HepG2 (cell line): ENCODE data around the gene KRTAP12-2.

ENCODE experiments used
- CC2D1A ChIP-seq: sonication (generic); formaldehyde crosslinking; IDR thresholded peaks from 2 replicates; pipeline ENCODE4 v1.8.1; 2023; ENCODE audit warnings: mild to moderate bottlenecking, missing genetic modification reagents
- CREBL2 ChIP-seq: sonication (generic); formaldehyde crosslinking; IDR thresholded peaks from 2 replicates; pipeline ENCODE4 v1.8.1; 2023; ENCODE audit warnings: missing genetic modification reagents, mild to moderate bottlenecking, borderline replicate concordance
- CTCF ChIP-seq: sonication (generic); formaldehyde crosslinking; IDR thresholded peaks from 2 replicates; pipeline ENCODE4 v1.5.0; 2020; ENCODE audit warnings: mild to moderate bottlenecking, missing genetic modification reagents, moderate library complexity
- EP300 ChIP-seq, 3 experiments: sonication (generic) in 1 of 3; formaldehyde crosslinking in 1 of 3; IDR thresholded peaks; 2 replicates each; pipeline versions ENCODE4 v1.5.1 to v1.6.1; 2011 to 2020; ENCODE audit warnings: low read depth in 2 of 3, low read length in 2 of 3, borderline replicate concordance in 1 of 3, improper control_type of control experiment in 1 of 3, mild to moderate bottlenecking in 1 of 3, missing genetic modification reagents in 1 of 3, moderate library complexity in 1 of 3
- POGK ChIP-seq: sonication (generic); formaldehyde crosslinking; conservative IDR thresholded peaks from 2 replicates; pipeline ENCODE4 v1.8.0; 2022; ENCODE audit warnings: mild to moderate bottlenecking, moderate library complexity, missing genetic modification reagents
- POLR2G ChIP-seq: fragments of 200-400 bp; formaldehyde crosslinking; IDR thresholded peaks from 2 replicates; pipeline ENCODE4 v1.6.1; 2018; ENCODE audit warnings: mild to moderate bottlenecking, low read depth, low read length, moderate library complexity
- SMAD1 ChIP-seq: sonication (generic); formaldehyde crosslinking; IDR thresholded peaks from 2 replicates; pipeline ENCODE4 v1.4.0; 2020; ENCODE audit warnings: missing genetic modification reagents, low read depth, mild to moderate bottlenecking, borderline replicate concordance
- TOPORS ChIP-seq: sonication (generic); formaldehyde crosslinking; IDR thresholded peaks from 2 replicates; pipeline ENCODE4 v1.8.0; 2023; ENCODE audit warnings: mild to moderate bottlenecking, missing genetic modification reagents
- ZNF274 ChIP-seq: sonication (generic); formaldehyde crosslinking; IDR thresholded peaks from 2 replicates; pipeline ENCODE4 v1.5.1; 2020; ENCODE audit warnings: mild to moderate bottlenecking, missing genetic modification reagents
- ZNF282 ChIP-seq: fragments of 450-650 bp; IDR thresholded peaks from 2 replicates; pipeline ENCODE4 v1.6.1; 2018; ENCODE audit not compliant: partially characterized antibody
- ZNF891 ChIP-seq: sonication (generic); formaldehyde crosslinking; IDR thresholded peaks from 2 replicates; pipeline ENCODE4 v1.5.0; 2020; ENCODE audit warnings: mild to moderate bottlenecking, missing genetic modification reagents
- TF ChIP-seq, protein P1 (sequence below): IDR thresholded peaks from 2 replicates; pipeline ENCODE4 v1.6.1; 2016; ENCODE audit warnings: low read depth, missing genetic modification reagents, missing compliant biosample characterization
- TF ChIP-seq, protein P2 (sequence below): sonication (generic); formaldehyde crosslinking; conservative IDR thresholded peaks from 2 replicates; pipeline ENCODE4 v1.8.0; 2022; ENCODE audit warnings: missing genetic modification reagents
- TF ChIP-seq, protein P3 (sequence below): sonication (generic); formaldehyde crosslinking; IDR thresholded peaks from 2 replicates; pipeline ENCODE4 v1.4.0; 2020; ENCODE audit warnings: low read depth, missing genetic modification reagents

- TF ChIP-seq CC2D1A: no peak
- TF ChIP-seq, protein P1, sequence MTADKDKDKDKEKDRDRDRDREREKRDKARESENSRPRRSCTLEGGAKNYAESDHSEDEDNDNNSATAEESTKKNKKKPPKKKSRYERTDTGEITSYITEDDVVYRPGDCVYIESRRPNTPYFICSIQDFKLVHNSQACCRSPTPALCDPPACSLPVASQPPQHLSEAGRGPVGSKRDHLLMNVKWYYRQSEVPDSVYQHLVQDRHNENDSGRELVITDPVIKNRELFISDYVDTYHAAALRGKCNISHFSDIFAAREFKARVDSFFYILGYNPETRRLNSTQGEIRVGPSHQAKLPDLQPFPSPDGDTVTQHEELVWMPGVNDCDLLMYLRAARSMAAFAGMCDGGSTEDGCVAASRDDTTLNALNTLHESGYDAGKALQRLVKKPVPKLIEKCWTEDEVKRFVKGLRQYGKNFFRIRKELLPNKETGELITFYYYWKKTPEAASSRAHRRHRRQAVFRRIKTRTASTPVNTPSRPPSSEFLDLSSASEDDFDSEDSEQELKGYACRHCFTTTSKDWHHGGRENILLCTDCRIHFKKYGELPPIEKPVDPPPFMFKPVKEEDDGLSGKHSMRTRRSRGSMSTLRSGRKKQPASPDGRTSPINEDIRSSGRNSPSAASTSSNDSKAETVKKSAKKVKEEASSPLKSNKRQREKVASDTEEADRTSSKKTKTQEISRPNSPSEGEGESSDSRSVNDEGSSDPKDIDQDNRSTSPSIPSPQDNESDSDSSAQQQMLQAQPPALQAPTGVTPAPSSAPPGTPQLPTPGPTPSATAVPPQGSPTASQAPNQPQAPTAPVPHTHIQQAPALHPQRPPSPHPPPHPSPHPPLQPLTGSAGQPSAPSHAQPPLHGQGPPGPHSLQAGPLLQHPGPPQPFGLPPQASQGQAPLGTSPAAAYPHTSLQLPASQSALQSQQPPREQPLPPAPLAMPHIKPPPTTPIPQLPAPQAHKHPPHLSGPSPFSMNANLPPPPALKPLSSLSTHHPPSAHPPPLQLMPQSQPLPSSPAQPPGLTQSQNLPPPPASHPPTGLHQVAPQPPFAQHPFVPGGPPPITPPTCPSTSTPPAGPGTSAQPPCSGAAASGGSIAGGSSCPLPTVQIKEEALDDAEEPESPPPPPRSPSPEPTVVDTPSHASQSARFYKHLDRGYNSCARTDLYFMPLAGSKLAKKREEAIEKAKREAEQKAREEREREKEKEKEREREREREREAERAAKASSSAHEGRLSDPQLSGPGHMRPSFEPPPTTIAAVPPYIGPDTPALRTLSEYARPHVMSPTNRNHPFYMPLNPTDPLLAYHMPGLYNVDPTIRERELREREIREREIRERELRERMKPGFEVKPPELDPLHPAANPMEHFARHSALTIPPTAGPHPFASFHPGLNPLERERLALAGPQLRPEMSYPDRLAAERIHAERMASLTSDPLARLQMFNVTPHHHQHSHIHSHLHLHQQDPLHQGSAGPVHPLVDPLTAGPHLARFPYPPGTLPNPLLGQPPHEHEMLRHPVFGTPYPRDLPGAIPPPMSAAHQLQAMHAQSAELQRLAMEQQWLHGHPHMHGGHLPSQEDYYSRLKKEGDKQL (CRISPR knock-in tag): no peak
- TF ChIP-seq, protein P2, sequence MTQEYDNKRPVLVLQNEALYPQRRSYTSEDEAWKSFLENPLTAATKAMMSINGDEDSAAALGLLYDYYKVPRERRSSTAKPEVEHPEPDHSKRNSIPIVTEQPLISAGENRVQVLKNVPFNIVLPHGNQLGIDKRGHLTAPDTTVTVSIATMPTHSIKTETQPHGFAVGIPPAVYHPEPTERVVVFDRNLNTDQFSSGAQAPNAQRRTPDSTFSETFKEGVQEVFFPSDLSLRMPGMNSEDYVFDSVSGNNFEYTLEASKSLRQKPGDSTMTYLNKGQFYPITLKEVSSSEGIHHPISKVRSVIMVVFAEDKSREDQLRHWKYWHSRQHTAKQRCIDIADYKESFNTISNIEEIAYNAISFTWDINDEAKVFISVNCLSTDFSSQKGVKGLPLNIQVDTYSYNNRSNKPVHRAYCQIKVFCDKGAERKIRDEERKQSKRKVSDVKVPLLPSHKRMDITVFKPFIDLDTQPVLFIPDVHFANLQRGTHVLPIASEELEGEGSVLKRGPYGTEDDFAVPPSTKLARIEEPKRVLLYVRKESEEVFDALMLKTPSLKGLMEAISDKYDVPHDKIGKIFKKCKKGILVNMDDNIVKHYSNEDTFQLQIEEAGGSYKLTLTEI (CRISPR knock-in tag): no peak
- no peak for TF ChIP-seq SMAD1
- no peak for TF ChIP-seq POGK
- TF ChIP-seq EP300 (IDR thresholded peaks at IDR 0.05; ENCODE audit: low read depth in 2 of 2, low read length in 2 of 2): no peak
- TF ChIP-seq EP300 (CRISPR knock-in tag; IDR thresholded peaks at IDR 0.05; ENCODE audit: borderline replicate concordance): no peak
- no peak for TF ChIP-seq ZNF274
- TF ChIP-seq, protein P3, sequence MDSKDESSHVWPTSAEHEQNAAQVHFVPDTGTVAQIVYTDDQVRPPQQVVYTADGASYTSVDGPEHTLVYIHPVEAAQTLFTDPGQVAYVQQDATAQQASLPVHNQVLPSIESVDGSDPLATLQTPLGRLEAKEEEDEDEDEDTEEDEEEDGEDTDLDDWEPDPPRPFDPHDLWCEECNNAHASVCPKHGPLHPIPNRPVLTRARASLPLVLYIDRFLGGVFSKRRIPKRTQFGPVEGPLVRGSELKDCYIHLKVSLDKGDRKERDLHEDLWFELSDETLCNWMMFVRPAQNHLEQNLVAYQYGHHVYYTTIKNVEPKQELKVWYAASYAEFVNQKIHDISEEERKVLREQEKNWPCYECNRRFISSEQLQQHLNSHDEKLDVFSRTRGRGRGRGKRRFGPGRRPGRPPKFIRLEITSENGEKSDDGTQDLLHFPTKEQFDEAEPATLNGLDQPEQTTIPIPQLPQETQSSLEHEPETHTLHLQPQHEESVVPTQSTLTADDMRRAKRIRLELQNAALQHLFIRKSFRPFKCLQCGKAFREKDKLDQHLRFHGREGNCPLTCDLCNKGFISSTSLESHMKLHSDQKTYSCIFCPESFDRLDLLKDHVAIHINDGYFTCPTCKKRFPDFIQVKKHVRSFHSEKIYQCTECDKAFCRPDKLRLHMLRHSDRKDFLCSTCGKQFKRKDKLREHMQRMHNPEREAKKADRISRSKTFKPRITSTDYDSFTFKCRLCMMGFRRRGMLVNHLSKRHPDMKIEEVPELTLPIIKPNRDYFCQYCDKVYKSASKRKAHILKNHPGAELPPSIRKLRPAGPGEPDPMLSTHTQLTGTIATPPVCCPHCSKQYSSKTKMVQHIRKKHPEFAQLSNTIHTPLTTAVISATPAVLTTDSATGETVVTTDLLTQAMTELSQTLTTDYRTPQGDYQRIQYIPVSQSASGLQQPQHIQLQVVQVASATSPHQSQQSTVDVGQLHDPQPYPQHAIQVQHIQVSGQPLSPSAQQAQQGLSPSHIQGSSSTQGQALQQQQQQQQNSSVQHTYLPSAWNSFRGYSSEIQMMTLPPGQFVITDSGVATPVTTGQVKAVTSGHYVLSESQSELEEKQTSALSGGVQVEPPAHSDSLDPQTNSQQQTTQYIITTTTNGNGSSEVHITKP: no peak
- TF ChIP-seq CREBL2 (CRISPR knock-in tag): no peak
- TF ChIP-seq ZNF891 (CRISPR knock-in tag): no peak
- TF ChIP-seq CTCF (CRISPR knock-in tag): no peak
- TF ChIP-seq ZNF282: no peak
- TF ChIP-seq POLR2G: no peak
- no peak for TF ChIP-seq TOPORS (CRISPR knock-in tag)
Measured at GRCh38 chr21:44656868-44657267, 9.9 kb downstream of the KRTAP12-2 start.
